Adipocyte (in vitro differentiated cells): ENCODE results near the gene LRRC1.

Source experiments
- DNase-seq: peaks from one replicate; pipeline ENCODE4 v3.0.0-alpha.2; 2015; ENCODE audit warnings: low read depth
- H3K27me3 ChIP-seq: replicated peaks from 2 replicates; pipeline ENCODE4 v1.7.0; 2013; ENCODE audit warnings: mild to moderate bottlenecking, low read length, moderate library complexity; ENCODE audit not compliant: control insufficient read depth, insufficient read depth
- H3K36me3 ChIP-seq: 2 replicates; pipeline ENCODE4 v1.7.0; 2013; ENCODE audit warnings: low read length, mild to moderate bottlenecking, moderate library complexity; ENCODE audit not compliant: control insufficient read depth, insufficient read depth, severe bottlenecking
- H3K4me1 ChIP-seq: 2 replicates; pipeline ENCODE4 v1.7.0; 2013; ENCODE audit warnings: mild to moderate bottlenecking, low read length, moderate library complexity; ENCODE audit not compliant: control insufficient read depth, insufficient read depth
- H3K4me3 ChIP-seq: 2 replicates; pipeline ENCODE4 v1.7.0; 2013; ENCODE audit warnings: mild to moderate bottlenecking, low read length, moderate library complexity
- H3K9ac ChIP-seq: 2 replicates; pipeline ENCODE4 v1.7.0; 2013; ENCODE audit warnings: mild to moderate bottlenecking, low read length, moderate library complexity
- H3K9me3 ChIP-seq: 2 replicates; pipeline ENCODE4 v1.7.0; 2013; ENCODE audit warnings: mild to moderate bottlenecking, low read length, moderate library complexity; ENCODE audit not compliant: control insufficient read depth

Gene LRRC1

GRCh38 chr6:53944543-53944942, 149.7 kb downstream of the LRRC1 start:
- Histone ChIP-seq H3K27me3 (no peaks in the 10 kb centered on the region), H3K36me3 (no peaks in the 10 kb centered on the region), H3K4me1 (peaks cover 29% of the 10 kb centered on the region), H3K4me3 (no peak overlapping the region), H3K9ac (peak overlapping the region; percentile 73), H3K9me3 (peaks cover 19% of the 10 kb centered on the region)
- no peak for DNase-seq

DNA sequence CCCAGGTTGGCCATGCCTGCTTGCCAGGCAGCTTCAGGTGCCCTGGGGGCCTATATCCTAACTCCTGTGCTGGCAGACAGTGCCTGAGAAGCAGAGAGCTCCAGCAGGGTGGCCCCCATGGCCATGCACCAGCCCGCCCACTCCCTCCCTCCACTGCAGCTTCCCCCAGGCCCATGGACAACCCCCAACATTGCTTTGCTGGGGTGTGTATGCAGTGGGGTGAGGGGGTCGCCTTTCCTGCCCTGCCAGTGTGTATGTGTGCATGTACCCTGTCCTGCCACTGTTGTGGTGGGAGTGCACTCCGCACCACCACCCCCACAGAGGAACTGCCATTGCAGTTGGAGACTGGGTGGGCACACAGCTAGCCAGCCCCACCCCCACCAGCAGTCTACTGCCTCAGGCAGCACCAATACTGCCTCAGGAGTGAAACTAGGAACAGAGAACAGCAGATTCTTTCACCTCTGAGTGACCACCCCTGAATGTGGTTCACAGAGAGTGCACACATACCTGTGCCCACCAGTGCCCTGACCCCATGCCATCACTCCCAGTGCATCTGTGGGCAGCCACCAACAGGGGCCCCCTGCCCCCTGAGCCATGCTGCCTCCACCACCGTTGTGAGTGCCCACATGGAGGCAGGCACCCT, 151.1 kb downstream of the LRRC1 start:
- H3K4me1 ChIP-seq: peaks cover 29% of the 10 kb centered on the region
- no peak overlapping the region for H3K4me3 ChIP-seq
- peaks cover 31% of the 10 kb centered on the region for H3K9me3 ChIP-seq
- H3K27me3 ChIP-seq: no peaks in the 10 kb centered on the region
- H3K9ac ChIP-seq: no peak overlapping the region
- no peak for DNase-seq
- no peaks in the 10 kb centered on the region for H3K36me3 ChIP-seq

DNA sequence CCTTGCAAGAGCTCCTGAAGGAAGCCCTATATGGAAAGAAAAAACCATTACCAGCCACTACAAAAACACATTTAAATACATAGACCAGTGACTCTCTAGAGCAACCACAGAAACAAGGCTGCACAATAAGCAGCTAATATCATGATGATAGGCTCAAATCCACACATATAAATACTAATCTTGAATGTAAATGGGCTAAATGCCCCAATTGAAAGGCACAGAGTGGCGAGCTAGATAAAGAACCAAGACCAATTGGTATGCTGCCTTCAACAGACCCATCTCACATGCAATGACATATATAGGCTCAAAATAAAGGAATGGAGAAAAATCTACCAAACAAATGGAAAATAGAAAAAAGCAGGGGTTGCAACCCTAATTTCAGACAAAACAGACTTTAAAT, 153.0 kb downstream of the LRRC1 start:
- peaks cover 37% of the 10 kb centered on the region for H3K9me3 ChIP-seq
- H3K27me3 ChIP-seq: no peaks in the 10 kb centered on the region
- no peak for DNase-seq
- peaks cover 22% of the 10 kb centered on the region for H3K4me1 ChIP-seq
- H3K4me3 ChIP-seq: no peak overlapping the region
- H3K36me3 ChIP-seq: no peaks in the 10 kb centered on the region
- H3K9ac ChIP-seq: no peak overlapping the region

- Histone ChIP-seq H3K36me3 (no peaks in the 10 kb centered on the region), H3K9ac (no peak overlapping the region), H3K27me3 (no peaks in the 10 kb centered on the region), H3K9me3 (peaks cover 37% of the 10 kb centered on the region), H3K4me3 (no peak overlapping the region), H3K4me1 (no peaks in the 10 kb centered on the region)
- no peak for DNase-seq
These were observed 156.6 kb downstream of the LRRC1 start for GRCh38 chr6:53951383-53951782.

- Histone ChIP-seq H3K4me1 (no peaks in the 10 kb centered on the region), H3K4me3 (no peak overlapping the region), H3K9me3 (peaks cover 3% of the 10 kb centered on the region), H3K9ac (no peak overlapping the region), H3K27me3 (no peaks in the 10 kb centered on the region), H3K36me3 (no peaks in the 10 kb centered on the region)
- peak; percentile 85 for DNase-seq
These were observed 161.4 kb downstream of the LRRC1 start for GRCh38 chr6:53956068-53956711.

GRCh38 chr6:53956804-53957203, 162.0 kb downstream of the LRRC1 start:
- DNase-seq: no peak
- no peaks in the 10 kb centered on the region for H3K36me3 ChIP-seq
- H3K9me3 ChIP-seq: no peaks in the 10 kb centered on the region
- no peaks in the 10 kb centered on the region for H3K27me3 ChIP-seq
- no peak overlapping the region for H3K4me3 ChIP-seq
- H3K4me1 ChIP-seq: no peaks in the 10 kb centered on the region
- H3K9ac ChIP-seq: no peak overlapping the region

DNA sequence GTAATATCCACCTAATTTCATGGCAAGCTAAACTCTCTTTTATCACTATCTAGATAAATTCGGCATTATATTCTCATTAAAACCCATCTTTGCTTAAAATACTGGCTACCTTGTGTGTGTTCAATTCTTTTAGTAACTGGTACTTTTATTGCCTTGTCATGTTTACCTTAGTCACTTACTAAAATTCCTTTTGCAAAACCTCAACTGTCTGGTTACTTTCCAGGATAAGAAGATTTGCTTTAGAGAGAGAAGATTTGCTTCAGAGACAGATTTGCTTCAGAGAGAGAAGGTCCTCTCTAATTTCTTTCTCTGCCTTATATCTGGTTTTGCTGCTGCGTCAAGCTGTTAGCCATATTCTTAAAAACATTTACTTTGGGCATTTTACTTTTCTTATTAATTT, 164.9 kb downstream of the LRRC1 start:
- H3K4me3 ChIP-seq: no peak overlapping the region
- H3K4me1 ChIP-seq: no peaks in the 10 kb centered on the region
- no peaks in the 10 kb centered on the region for H3K9me3 ChIP-seq
- no peaks in the 10 kb centered on the region for H3K27me3 ChIP-seq
- no peak overlapping the region for H3K9ac ChIP-seq
- no peaks in the 10 kb centered on the region for H3K36me3 ChIP-seq
- DNase-seq: no peak

- no peaks in the 10 kb centered on the region for H3K27me3 ChIP-seq
- H3K36me3 ChIP-seq: no peaks in the 10 kb centered on the region
- H3K9ac ChIP-seq: no peak overlapping the region
- no peaks in the 10 kb centered on the region for H3K9me3 ChIP-seq
- H3K4me1 ChIP-seq: no peaks in the 10 kb centered on the region
- no peak for DNase-seq
- no peak overlapping the region for H3K4me3 ChIP-seq
These were observed 165.5 kb downstream of the LRRC1 start for GRCh38 chr6:53960311-53960710.

- H3K9me3 ChIP-seq: no peaks in the 10 kb centered on the region
These were observed 167.0 kb downstream of the LRRC1 start for GRCh38 chr6:53961679-53962370.

GRCh38 chr6:53962646-53963045, 167.8 kb downstream of the LRRC1 start:
- DNase-seq: no peak
- no peaks in the 10 kb centered on the region for H3K27me3 ChIP-seq
- H3K9ac ChIP-seq: no peak overlapping the region
- H3K4me3 ChIP-seq: no peak overlapping the region
- no peaks in the 10 kb centered on the region for H3K9me3 ChIP-seq
- H3K36me3 ChIP-seq: no peaks in the 10 kb centered on the region
- H3K4me1 ChIP-seq: no peaks in the 10 kb centered on the region

More at GRCh38 chr6:53961679-53962370, 167.0 kb downstream of the LRRC1 start:
- H3K4me3 ChIP-seq: no peak overlapping the region
- DNase-seq: peak; percentile 27
- no peaks in the 10 kb centered on the region for H3K27me3 ChIP-seq
- H3K4me1 ChIP-seq: no peaks in the 10 kb centered on the region
- H3K9ac ChIP-seq: no peak overlapping the region
- H3K36me3 ChIP-seq: no peaks in the 10 kb centered on the region

- Histone ChIP-seq H3K4me1 (no peaks in the 10 kb centered on the region), H3K4me3 (no peak overlapping the region), H3K9ac (no peak overlapping the region), H3K36me3 (no peaks in the 10 kb centered on the region), H3K9me3 (no peaks in the 10 kb centered on the region), H3K27me3 (no peaks in the 10 kb centered on the region)
- no peak for DNase-seq
These were observed 172.6 kb downstream of the LRRC1 start for GRCh38 chr6:53967415-53967814.
